ENCODE measurements around the gene AGBL1.
A peak's percentile ranks its signal among the peaks of the same experiment; 100 is the strongest.

Gene AGBL1

DNA sequence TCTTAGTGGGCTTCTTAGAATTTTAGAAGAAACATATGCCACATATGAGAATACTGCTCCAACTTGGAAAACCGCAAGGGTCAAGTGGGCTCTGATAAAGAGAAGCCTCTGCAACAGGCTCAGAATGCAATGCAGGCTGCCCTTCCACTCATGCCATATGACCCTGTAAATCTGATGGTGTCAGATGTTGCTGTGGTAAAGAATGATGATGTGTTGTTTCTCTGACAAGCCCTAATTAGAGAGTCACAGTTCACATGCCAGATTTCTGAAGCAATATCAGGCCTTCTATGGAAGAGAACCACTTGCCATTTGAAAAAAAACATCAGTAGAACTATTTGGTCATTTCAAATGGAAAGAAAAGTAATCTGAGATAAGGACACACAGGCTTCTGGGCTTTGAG, 749.6 kb downstream of the AGBL1 start:
- no peak for DNase-seq (ENCODE audit: low read depth)

DNA sequence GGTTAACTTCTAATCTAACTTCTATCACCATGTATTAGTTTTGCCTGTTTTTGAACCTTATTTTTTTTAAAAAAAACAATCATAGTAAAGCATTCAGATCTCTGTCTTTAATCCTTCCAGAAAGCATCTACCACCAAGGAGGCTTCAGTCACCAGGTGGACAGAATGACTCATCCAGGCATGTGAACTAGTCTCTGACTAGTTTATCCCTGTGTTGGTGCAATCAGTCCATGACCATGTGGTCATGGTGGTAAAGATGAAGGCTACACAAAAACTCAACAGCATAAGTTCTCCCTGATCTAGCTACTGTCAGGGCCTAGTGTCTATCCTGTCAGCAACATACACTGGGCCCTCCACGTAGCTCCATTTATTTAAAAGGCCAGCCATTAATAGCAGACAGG, 750.6 kb downstream of the AGBL1 start:
- DNase-seq (ENCODE audit: low read depth) = no peak

DNA sequence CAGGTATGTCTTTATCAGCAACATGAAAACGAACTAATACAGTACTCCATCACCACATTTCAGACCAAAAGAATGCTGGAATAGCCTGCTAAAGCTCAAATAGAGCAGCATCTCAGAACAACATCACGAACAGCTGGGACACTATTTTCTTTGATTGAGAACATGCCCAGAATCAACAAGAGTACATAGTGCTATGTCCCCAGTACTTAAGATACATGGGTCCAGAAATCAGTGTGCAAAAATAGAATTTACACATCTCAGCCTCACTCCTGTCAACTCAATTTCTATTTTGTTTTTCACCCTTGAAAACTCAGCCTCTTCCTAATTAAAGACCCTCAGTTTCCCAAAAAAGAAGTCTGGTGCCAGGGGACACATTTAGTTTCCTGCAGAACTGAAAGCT, 753.9 kb downstream of the AGBL1 start:
- no peak for DNase-seq (ENCODE audit: low read depth)

DNA sequence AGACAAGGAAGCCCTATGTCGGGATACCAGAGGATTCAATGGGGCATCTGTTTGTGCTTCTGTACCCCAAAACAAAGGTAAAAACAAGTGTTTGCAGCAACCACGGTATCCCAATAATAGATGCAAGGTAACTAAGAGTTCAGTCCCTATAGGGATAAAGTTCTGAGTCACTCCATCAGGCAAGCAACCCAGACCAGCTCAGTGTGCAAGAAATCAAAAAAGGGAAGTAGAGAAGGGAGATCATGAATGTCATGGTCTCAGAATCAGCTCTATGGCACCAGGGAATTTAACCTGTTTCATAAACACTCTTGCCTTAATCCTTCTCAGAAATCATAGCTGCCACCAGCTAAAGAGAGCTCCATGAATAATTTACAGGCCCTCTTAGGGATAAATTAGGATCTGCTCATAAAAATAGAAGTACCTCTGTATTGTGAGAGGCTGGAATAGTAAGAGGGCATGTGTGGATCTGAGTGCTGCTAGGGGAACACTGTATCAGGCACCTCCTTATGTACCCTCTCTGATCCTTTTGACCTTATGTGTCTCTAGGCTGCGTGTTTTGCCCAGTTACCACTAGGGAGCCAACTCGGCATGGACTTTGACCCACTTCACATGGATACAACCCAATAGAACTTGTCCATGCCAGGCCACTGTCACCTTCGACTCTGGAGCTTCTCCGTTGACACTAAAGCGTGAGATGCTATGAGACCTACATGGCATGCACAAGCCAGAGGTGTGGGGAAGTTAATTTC, 754.6 kb downstream of the AGBL1 start:
- no peak for DNase-seq (ENCODE audit: low read depth)

DNA sequence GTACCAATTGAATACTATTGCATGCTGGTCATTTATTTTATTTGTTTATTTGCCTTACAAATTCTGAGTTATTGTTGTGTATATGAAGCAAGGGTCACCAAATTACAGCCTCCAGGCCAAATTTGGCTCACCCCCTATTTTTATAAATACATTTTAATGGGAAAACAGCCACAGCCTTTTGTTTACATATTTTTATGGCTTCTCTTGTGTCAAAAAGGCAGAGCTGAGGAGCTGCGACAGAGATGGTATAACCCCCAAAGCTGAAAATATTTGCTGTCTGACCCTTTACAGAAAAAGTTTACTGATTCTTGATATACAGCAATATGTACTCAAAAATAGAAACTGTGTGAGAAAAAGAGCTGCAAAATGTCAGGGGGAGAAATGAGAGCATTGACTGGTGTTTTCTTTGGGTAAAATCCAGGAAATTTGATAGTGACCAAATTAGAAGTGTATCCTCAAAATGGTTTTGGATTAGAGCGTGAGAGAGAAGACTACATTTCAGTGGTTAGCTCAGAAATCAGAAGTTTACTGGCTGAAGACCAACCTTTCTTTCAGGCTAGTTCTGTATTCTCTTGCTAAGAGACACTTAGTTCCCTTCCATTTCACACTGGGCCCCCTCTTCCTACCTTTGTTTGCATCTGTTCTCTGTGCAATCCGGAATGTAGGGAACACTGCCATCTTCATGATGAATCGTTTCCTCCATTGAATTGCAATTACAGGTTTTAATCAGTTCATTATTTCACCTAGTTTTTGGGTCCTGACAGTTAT, 757.8 kb downstream of the AGBL1 start:
- DNase-seq (ENCODE audit: low read depth) = peak; percentile 4

DNA sequence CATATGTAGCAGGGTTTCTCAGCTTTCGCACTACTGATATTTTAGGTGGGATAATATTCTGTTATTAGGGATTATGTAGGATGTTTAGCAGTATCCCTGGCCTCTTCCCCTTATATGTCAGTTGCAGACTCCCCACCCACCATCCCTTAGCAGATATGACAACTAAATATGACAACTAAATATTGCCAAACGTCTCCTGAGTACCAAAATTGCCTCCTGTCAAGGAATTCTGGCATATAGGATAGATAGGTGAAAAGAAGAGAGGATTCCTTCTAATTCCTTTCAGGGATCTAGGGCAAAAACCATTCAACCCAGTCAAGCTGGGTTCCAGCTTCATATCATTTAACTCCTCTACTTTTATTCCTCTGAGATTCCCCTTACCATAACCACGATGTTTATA, 759.8 kb downstream of the AGBL1 start:
- no peak for DNase-seq (ENCODE audit: low read depth)

DNA sequence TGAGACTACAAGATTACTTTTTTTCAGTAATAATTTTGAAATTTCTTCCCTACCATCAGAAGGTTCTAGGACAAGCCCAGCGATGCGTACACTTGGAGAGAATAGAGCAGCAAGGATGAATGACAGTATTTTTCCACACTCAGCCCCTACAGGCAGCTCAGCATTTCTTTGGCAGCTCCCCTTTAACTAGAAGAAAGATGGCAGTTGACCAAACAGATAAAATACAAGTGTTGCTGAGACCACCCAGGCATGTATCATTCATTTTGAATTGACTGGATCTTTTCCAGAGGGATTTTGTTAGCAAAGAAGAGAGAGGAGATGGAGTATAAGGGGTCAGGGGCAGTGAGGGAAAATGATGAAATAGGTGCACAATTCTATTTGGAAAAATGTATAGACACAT, 761.3 kb downstream of the AGBL1 start:
- no peak for DNase-seq (ENCODE audit: low read depth)

DNA sequence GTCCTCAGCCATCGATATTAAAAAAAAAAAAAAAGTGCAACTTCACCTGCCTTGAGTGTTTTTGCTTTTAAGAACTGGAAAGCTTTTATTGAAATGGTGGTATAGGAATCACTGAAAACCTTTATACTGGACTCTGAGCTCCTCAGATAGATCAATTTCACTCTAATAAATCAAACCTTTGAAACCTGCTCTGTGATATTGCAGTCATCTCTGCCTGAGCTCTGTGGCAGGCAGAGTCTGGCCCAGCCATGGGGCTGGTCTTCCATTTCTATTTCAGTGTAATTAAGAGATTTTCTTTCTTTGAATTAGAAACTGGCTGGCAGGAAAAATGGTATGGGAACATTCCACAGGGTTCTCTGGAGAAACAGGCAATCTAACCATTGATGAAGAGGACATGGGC, 762.5 kb downstream of the AGBL1 start:
- no peak for DNase-seq (ENCODE audit: low read depth)

DNA sequence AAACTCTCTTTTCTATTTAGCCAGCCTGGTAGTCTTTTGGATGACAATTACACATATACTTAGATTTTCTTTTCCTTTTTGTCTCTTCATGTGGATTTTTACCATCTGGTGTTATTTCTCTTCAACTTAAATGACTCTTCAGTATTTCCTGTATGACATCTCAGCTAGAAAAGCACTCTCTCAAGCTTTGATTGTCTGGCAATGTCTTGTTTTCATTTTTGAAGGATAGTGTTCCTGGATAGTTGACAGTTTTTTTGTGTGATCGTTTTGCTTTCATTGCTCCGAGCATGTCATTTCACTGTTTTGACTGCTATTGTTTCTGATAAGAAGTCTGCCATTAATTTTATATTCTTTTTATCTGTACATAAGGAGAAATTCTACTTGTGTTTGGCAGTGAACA, 766.4 kb downstream of the AGBL1 start:
- no peak for DNase-seq (ENCODE audit: low read depth)

DNA sequence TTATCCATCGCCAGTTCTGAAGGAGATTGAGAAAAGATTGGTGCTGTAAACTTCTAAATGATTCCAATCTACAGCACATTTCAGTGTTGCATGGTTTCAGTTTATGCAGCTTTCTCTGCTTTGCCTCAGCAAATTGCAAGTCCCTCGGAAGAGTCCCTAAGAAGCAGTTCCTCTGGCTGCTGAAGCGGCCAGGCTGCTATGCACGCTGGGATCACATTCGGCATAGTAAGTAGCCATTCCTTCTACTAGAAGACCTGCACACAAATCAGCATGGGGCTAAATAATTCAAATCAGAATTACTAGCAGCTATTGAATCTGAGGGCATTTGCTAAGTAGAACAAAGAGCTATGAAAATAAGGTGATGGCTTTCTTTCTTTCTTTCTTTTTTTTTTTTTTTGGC, 769.5 kb downstream of the AGBL1 start:
- DNase-seq (ENCODE audit: low read depth) = no peak

DNA sequence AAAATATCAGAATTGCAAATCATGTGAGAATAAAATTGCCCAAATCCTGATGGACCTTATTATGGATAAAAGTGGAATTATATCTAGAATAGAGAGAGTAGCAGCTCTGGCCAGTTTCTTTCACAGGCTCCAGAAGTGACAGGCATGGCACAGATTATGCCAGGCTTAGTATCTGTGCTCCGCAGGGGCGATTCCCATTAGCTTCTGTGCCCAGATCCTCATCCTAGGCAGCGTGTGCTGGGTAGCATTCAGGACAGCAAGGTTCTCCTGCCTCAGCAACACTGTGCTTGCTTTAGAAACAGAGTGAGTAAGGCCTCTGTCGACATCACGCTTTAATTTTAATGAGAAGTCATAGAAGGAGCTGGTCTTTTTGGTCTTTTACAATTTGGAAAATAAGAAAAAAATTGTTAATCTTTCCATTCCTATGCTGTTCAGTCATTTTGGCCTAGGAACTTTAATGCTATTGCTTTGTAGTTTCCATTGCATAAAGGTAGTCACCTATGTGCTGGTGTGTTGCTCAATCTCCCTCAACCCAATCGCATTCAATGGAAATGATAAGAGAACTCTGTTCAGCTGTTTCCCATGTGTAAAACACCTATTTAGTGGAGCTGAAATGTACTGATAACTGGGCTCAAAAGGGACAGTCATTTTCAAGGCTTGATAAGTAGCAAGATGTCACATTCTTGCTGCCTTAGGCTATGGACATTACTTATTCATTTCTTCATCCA, 770.1 kb downstream of the AGBL1 start:
- no peak for DNase-seq (ENCODE audit: low read depth)

DNA sequence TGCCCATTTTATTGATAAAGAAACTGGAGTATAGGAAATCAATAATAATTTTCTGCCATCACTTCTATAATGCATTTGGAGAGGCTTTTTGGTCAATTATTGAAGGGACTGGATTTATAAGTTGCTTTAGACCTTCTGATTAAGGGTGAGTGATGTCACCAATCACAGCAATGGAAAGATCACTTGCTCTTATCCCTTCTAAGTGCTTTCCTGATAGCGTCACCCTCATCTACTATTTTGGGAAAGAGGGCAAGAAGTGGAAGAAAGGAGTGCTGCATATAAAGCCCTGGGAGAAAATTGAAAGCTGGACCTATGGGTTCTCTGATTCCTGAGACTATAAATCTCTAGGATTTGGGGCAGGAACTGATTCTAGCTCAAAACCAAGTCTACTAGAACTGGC, 771.3 kb downstream of the AGBL1 start:
- DNase-seq (ENCODE audit: low read depth) = no peak

DNA sequence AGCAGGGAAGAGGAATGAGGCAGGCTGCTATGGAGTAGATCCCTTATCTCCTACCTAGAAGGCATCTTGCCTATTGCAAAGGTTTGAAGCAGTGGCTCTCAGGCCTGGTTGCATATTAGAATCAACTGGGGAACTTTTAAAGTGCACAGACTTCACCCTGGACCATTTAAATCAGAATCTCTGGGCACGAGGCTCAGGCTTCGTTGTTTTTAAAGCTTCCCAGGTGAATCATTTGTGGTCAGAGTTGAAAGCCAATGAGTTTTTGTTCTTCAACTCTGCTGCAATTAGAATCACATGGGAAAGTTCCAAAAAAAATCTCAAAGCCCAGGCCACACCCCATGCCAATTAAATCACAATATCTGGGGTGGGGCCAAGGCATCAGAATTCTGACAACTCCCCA, 773.1 kb downstream of the AGBL1 start:
- no peak for DNase-seq (ENCODE audit: low read depth)

DNA sequence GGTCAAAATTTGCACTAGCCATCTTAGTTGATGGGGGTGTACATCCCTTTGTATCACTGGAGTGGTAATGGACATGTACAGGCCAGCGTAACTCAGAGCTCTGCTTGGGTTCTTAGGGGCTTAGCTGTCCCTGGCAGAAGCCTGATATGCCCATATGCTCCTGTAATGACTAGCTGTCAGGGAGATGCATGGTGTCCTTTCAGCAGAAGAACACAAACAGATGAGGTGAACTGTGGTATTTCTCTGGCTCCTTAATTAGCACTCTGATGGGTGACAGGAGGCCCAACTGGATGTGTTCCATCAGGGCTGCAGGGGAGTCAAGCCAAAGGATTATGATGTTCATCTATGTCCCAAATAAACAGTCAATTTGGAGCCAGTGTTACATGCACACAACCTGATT, 774.5 kb downstream of the AGBL1 start:
- DNase-seq (ENCODE audit: low read depth) = no peak

DNA sequence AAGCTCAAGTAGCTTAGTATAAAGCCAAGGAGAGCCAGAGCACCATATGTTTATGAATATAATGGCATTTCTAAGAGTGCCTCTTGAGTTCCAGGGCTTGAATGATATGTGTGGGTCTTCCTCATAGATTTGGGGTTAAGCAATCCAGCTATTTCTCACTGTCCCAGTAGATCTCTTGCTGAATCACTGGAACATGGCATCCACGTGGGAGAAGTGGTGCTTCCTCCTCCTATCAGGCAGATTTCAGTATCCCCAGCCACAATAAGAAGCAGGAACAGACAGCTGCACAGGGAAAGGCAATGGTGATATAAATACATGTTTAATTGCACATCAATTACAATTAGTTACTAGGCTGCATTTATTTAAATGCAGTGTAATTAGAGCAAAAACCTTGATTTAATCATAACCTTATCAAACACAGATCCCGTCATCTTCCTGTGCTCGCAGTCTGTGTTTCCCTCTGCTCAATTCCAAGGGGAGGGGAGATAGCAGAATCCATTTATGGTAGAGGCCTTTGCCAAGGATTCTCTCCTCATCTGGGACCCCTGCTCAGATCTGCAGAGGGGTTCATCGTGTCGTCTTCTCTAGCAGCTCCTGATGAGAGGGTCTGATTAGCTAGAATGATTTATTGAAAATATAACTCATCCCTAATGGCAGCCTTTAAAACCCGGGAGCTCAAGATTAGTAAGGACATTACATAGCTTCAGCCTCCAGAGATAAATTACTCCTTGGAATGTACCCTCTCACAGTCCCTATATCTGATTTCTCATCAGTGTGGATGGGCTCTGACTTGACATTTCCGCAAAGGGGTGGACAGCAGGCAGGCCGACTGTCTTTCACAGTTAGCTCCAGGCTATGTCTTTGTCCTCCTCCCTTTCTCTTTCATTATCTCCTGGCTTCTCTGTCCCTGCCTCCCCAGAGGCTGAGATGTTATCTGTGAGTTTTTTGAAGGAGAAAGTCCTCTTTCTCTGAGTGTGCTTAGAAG, 775.9 kb downstream of the AGBL1 start:
- DNase-seq (ENCODE audit: low read depth) = no peak

DNA sequence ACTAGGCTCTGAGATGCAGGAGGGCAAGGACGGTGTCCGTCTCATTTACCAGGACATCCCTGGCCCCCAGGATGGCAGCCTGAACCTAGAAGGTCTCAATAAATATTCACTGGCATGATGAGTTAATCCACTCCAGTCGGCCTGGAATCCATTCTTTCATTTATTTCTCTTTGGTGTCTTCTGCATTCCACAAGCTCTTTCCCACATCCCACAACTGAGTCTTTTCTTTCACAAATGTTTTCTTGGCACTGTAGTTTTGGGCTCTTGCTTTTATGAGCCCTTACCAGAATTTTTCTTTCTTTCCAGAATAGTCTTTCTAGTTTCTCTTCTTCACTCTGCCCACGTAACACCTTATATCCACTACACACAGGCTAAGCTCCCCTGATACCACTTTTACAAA, 778.0 kb downstream of the AGBL1 start:
- DNase-seq (ENCODE audit: low read depth) = no peak

DNA sequence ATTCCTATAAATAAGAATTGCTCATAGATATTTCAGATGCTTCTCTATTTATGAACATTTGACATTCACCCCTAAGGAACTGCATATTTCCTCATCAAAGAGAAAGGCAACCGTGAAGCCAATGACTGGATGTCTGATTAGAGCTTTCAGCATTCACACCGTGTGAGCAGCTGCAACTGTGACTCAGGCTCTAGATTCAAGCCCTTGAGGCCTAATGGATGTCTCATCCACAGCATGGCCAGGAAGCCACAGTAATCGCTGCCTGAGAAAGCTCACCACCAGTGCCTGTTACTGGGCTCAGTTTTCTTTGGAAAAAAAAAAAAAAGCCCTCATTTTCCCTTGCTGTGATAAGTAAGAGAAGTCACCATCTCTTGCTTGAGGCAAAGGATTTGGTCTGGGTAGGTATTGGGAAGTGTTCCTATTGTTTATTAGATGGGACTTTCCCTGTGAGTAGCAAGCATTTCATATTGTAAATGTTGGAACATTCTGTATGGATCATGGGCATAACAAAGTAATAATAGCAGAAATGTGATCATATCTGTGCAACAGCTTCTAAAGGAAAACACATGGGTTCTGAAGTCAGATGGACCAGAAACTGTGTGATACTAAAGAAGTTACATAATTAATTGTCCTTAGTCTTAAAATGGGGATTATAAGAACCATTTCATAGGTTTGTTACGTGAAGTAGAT, 783.7 kb downstream of the AGBL1 start:
- DNase-seq (ENCODE audit: low read depth) = peak; percentile 86

DNA sequence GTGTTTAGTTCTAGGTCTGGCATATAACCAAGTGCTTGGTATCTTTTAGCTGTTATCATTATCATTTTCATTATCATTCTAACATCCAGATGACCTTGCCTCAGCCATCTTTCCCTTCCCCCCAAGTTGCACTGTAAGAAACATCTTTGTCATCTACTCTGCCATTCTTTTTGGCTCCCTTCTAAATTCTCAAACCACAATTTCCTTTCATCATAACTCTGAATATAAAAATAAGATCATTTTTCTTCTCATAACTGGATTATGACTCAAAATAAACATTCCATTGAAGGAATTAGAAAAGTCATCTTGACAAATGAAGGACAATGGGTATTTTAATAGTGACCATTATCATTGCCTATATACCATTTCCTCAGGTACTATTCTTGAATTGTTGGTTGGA, 786.2 kb downstream of the AGBL1 start:
- DNase-seq (ENCODE audit: low read depth) = peak; percentile 36

DNA sequence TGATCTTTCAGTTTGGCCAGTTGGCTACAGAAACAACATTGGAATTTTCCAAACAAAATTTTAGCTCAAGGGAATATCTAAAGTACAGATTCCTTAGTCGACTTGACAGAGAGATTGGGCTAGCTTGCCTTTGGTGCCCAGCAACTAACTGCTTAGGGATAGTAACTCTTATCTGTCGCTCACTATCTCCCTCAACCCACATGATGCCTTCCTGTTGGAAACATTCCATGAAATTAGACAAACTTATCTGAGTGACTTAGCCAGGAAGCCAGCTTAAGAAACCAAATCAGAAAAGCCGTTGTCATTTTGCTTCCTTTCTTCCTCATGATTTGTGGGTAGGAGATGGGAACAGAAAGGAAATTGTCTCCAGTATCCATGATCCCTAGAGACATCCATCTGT, 791.2 kb downstream of the AGBL1 start:
- no peak for DNase-seq (ENCODE audit: low read depth)

DNA sequence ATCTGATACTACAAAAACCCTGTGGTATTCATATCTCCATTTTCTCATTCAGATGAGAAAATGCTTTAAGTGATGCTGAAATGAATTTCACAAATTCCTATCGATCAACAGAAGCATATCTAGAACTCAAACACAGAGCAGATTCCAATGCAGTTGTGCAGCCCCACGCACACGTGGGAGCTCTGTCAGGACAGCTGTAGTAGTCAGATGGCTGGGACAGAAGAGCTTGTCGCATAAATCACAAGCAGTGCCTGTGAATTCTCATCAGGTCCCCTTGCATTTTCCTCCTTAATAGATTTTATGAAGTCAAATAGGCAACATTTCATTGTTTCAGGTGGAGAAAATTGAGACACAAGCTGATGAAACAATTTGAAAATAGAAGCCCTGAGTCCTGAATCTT, 792.3 kb downstream of the AGBL1 start:
- DNase-seq (ENCODE audit: low read depth) = no peak

DNA sequence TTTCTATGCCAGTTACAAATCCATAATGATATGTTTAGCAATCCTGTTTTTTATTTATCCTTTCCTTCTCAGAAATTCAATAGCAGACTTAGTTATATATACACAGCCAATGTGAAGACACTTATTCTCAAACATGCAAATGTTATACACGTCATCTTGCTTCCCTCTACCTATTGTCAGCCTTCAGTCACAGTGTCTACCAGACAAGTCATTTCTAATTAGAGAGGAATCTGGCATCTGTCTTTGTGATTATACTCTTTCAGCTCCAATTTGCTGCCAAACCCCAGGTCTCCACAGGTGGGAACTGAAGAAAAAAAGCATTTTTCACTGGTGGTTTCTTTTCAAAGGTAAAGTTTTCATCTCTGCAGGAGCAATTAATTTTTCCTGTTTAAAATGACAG, 793.1 kb downstream of the AGBL1 start:
- DNase-seq (ENCODE audit: low read depth) = no peak
